Mucosa of descending colon (tissue), 3 donors: ENCODE results near the gene LCE6A. TPM values are rescaled to one million over a fixed set of nuclear protein-coding genes. Genes with fewer than 3 reads are reported as not detected.

ENCODE experiments used
- ATAC-seq: fragments of 200-7000 bp; cut with Tn5 transposase; one replicate; pipeline ENCODE4 v1.9.1; 2020; ENCODE audit warnings: mild to moderate bottlenecking, moderate library complexity
- DNase-seq, 3 donors: peaks; one replicate each; pipeline ENCODE4 v3.0.0-alpha.2; 2020
- H3K36me3 ChIP-seq: fragments of 200-600 bp; one replicate; pipeline ENCODE4 v1.8.0; 2021; ENCODE audit warnings: low read depth, mild to moderate bottlenecking
- H3K4me1 ChIP-seq: fragments of 200-600 bp; one replicate; pipeline ENCODE4 v1.8.0; 2021; ENCODE audit warnings: low read depth, mild to moderate bottlenecking
- H3K4me3 ChIP-seq: fragments of 200-600 bp; one replicate; pipeline ENCODE4 v1.8.0; 2021; ENCODE audit warnings: mild to moderate bottlenecking
- H3K9me3 ChIP-seq: fragments of 200-600 bp; one replicate; pipeline ENCODE4 v1.8.0; 2021; ENCODE audit warnings: mild to moderate bottlenecking
- intact Hi-C, 2 donors: fragments of 100-400 bp; cut with DNase I in 1 of 2; cut with micrococcal nuclease in 1 of 2; formaldehyde crosslinking; loops; one replicate each; pipeline versions ENCODE4 v1.11.0 to v1.11.1; 2022; cut with DNase I, micrococcal nuclease
- total RNA-seq, 3 donors: library from RNA; stranded (reverse); fragmentation: NEBNext Ultra II Directional in 2 of 3; extraction: Animal tissue kit (Norgen Biotek cat#: 25700) in 2 of 3; gene quantifications; one replicate each; pipeline versions ENCODE4 v1.2.1 to v1.2.4, GENCODE V29; 2021 to 2023
- TF ChIP-seq, protein P1 (sequence below): fragments of 200-600 bp; IDR thresholded peaks from one replicate; pipeline ENCODE4 v1.8.0; 2022; ENCODE audit warnings: antibody characterized with exemption, mild to moderate bottlenecking
- donor health status: DM: no; HTN: no; CAD: no; lungs with moderate emphysema.
- donor health status: DM: no; HTN: no; CAD: no.
- donor health status: DM: no; HTN: yes; CAD: no.

LCE6A gene
- total RNA-seq, 3 donors from 2014 or later: not detected

DNA sequence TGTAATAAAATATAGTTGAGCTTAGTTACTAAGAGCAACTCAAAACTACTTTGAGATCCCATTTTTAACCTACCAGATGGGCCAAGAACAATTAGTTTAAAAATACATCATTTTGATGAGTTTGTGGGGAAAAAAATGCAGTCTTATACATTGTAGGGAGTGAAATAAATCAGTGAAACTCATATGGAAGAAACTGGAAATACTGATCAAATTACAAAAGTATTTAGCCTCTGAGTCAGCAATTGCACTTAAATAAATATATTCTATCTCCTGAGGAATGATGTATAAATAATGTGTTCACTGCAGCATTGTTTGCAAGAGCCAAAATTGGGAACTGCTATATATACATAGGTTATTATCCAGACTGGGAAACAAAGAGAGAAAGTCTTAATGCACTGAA, 30.8 kb downstream of the LCE6A start:
- TF ChIP-seq, protein P1, sequence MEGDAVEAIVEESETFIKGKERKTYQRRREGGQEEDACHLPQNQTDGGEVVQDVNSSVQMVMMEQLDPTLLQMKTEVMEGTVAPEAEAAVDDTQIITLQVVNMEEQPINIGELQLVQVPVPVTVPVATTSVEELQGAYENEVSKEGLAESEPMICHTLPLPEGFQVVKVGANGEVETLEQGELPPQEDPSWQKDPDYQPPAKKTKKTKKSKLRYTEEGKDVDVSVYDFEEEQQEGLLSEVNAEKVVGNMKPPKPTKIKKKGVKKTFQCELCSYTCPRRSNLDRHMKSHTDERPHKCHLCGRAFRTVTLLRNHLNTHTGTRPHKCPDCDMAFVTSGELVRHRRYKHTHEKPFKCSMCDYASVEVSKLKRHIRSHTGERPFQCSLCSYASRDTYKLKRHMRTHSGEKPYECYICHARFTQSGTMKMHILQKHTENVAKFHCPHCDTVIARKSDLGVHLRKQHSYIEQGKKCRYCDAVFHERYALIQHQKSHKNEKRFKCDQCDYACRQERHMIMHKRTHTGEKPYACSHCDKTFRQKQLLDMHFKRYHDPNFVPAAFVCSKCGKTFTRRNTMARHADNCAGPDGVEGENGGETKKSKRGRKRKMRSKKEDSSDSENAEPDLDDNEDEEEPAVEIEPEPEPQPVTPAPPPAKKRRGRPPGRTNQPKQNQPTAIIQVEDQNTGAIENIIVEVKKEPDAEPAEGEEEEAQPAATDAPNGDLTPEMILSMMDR: no peak
- intact Hi-C loops: no loop called here

DNA sequence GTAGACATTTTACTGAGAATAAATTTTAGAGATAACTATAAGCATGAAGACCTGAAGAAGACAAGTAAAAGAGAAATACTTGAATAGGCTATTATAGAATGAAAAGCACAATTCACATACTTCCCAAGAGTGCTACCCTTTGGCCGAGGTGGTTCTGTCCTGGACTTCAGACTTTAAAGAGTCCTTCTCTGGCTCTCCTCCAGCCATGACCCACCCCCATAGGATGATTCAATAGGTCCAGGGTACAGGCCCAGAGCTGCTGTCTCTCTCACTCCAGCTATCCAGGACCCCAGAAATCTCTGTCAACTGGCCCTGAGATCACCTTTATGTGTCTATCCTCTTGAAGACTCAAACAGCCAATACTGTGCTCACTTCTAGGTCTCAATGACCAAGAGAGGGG, 34.2 kb downstream of the LCE6A start:
- no peaks in the 10 kb centered on the region for H3K9me3 ChIP-seq
- intact Hi-C loops: no loop called here
- ATAC-seq (no peak), DNase-seq (no peak)
- H3K4me1 ChIP-seq: no peaks in the 10 kb centered on the region
- no peak overlapping the region for H3K4me3 ChIP-seq
- H3K36me3 ChIP-seq: no peaks in the 10 kb centered on the region
- TF ChIP-seq, protein P1: no peak

More for the DNA sequence above, 30.8 kb downstream of the LCE6A start:
- DNase-seq: no peak
- Histone ChIP-seq H3K36me3 (no peaks in the 10 kb centered on the region), H3K9me3 (no peaks in the 10 kb centered on the region), H3K4me3 (no peak overlapping the region), H3K4me1 (no peaks in the 10 kb centered on the region)
- no peak for ATAC-seq

- no peaks in the 10 kb centered on the region for H3K9me3 ChIP-seq
- DNase-seq (no peak), ATAC-seq (no peak)
- no peaks in the 10 kb centered on the region for H3K4me1 ChIP-seq
- TF ChIP-seq, protein P1: no peak
- no peaks in the 10 kb centered on the region for H3K36me3 ChIP-seq
- no peak within 1 kb of the TSS for H3K4me3 ChIP-seq
- intact Hi-C loops: no loop called here
Measured at GRCh38 chr1:152878042-152878441, 35.4 kb downstream of the LCE6A start, which contains the start of gene SMCP. SMCP (plus strand) TSS chr1:152878322; CDS start chr1:152884423, 6,101 bp downstream.

- Histone ChIP-seq H3K4me3 (no peak overlapping the region), H3K4me1 (no peaks in the 10 kb centered on the region), H3K9me3 (no peaks in the 10 kb centered on the region), H3K36me3 (no peaks in the 10 kb centered on the region)
- TF ChIP-seq, protein P1: no peak
- ATAC-seq (no peak), DNase-seq (no peak)
- intact Hi-C loops: no loop called here
Measured at GRCh38 chr1:152879559-152880198, 37.0 kb downstream of the LCE6A start.

DNA sequence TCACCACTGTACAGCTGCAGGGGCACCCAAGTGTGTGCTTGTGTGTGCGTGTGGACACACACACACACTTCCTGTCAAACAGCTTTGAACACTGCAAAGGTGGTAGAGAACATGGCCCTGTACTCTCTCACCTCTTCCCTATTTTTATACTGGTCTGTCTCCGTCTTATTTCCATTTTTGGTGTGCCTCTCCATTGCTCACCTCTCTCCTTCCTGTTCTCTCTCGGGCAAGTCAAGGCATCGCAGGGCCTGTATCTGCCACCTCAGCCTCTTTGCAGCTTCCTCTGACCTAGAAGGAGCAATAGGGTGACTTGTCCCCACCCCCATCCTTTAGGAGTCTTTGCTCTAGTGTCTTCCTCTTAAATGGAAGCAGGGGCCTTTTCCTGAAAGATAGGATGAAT, 37.7 kb downstream of the LCE6A start:
- TF ChIP-seq, protein P1: no peak
- Histone ChIP-seq H3K36me3 (no peaks in the 10 kb centered on the region), H3K9me3 (no peaks in the 10 kb centered on the region), H3K4me1 (no peaks in the 10 kb centered on the region), H3K4me3 (no peak overlapping the region)
- ATAC-seq (no peak), DNase-seq (no peak)
- intact Hi-C loops: no loop called here
